HepG2 (cell line): ENCODE data around the gene ZNF513. TPM values are rescaled to one million over a fixed set of nuclear protein-coding genes. Genes with fewer than 3 reads are reported as not detected.

Source experiments
- ARHGAP35 ChIP-seq: sonication (generic); formaldehyde crosslinking; IDR thresholded peaks from 2 replicates; pipeline ENCODE4 v1.9.0; 2022; ENCODE audit warnings: mild to moderate bottlenecking, inconsistent platforms, moderate library complexity, missing genetic modification reagents, borderline replicate concordance
- ARID5B ChIP-seq: IDR thresholded peaks from 2 replicates; pipeline ENCODE4 v1.4.0; 2020; ENCODE audit warnings: mild to moderate bottlenecking, missing genetic modification reagents
- ARNTL ChIP-seq: sonication (generic); formaldehyde crosslinking; IDR thresholded peaks from 2 replicates; pipeline ENCODE4 v1.4.0; 2020; ENCODE audit warnings: mild to moderate bottlenecking, missing genetic modification reagents
- ATRX ChIP-seq: sonication (generic); formaldehyde crosslinking; IDR thresholded peaks from 2 replicates; pipeline ENCODE4 v1.4.0; 2020; ENCODE audit warnings: missing genetic modification reagents, borderline replicate concordance
- HHEX ChIP-seq: IDR thresholded peaks from 2 replicates; pipeline ENCODE4 v1.6.1; 2016; ENCODE audit warnings: control low read depth
- NFE2L2 ChIP-seq: fragments of 150-350 bp; IDR thresholded peaks from 2 replicates; pipeline ENCODE4 v1.6.1; 2014; ENCODE audit warnings: low read length
- REL ChIP-seq: sonication (generic); formaldehyde crosslinking; conservative IDR thresholded peaks from 2 replicates; pipeline ENCODE4 v1.8.0; 2022; ENCODE audit warnings: mild to moderate bottlenecking, missing genetic modification reagents, moderate library complexity
- ZNF512B ChIP-seq: sonication (generic); formaldehyde crosslinking; IDR thresholded peaks from 2 replicates; pipeline ENCODE4 v1.5.1; 2020; ENCODE audit warnings: missing genetic modification reagents, mild to moderate bottlenecking, borderline replicate concordance
- ZNF609 ChIP-seq: sonication (generic); formaldehyde crosslinking; IDR thresholded peaks from 2 replicates; pipeline ENCODE4 v1.4.0; 2020; ENCODE audit warnings: mild to moderate bottlenecking, missing genetic modification reagents, borderline replicate concordance
- ZNF784 ChIP-seq: sonication (generic); formaldehyde crosslinking; IDR thresholded peaks from 2 replicates; pipeline ENCODE4 v1.5.1; 2020; ENCODE audit warnings: missing genetic modification reagents, mild to moderate bottlenecking, borderline replicate concordance
- ZNF878 ChIP-seq: sonication (generic); formaldehyde crosslinking; IDR thresholded peaks from 2 replicates; pipeline ENCODE4 v1.8.1; 2023; ENCODE audit warnings: mild to moderate bottlenecking, missing genetic modification reagents, moderate library complexity
- polyA plus RNA-seq, 8 experiments: library from polyadenylated mRNA; depleted of rRNA in 3 of 8; stranded (reverse) in 7 of 8; unstranded in 1 of 8; fragments of >200 nt; fragmentation: Illumina TruSeq in 4 of 8; extraction: Trizol in 4 of 8; gene quantifications; 2 replicates each; pipeline versions ENCODE4 v1.2.1 to v1.2.3, GENCODE V29; 2011 to 2016; ENCODE audit warnings: low read depth in 4 of 8, missing spikeins in 1 of 8, mixed read lengths in 1 of 8; ENCODE audit not compliant: insufficient read depth in 1 of 8
- total RNA-seq, 5 experiments: library from RNA; depleted of rRNA; stranded (reverse); fragments of >200 nt; fragmentation: Illumina TruSeq; extraction: Trizol; gene quantifications; 2 replicates each; pipeline ENCODE4 v1.2.3, GENCODE V29; 2016; ENCODE audit warnings: low read depth in 1 of 5
- TF ChIP-seq, protein P1 (sequence below): sonication (generic); formaldehyde crosslinking; conservative IDR thresholded peaks from 2 replicates; pipeline ENCODE4 v1.4.0; 2020; ENCODE audit warnings: missing genetic modification reagents

ZNF513 gene
- total and polyA plus RNA-seq, 2 of the 13 experiments (the other 11 are each of a cell fraction or from before 2014, with no cell fraction given), result 4.9 to 6.3 TPM

DNA sequence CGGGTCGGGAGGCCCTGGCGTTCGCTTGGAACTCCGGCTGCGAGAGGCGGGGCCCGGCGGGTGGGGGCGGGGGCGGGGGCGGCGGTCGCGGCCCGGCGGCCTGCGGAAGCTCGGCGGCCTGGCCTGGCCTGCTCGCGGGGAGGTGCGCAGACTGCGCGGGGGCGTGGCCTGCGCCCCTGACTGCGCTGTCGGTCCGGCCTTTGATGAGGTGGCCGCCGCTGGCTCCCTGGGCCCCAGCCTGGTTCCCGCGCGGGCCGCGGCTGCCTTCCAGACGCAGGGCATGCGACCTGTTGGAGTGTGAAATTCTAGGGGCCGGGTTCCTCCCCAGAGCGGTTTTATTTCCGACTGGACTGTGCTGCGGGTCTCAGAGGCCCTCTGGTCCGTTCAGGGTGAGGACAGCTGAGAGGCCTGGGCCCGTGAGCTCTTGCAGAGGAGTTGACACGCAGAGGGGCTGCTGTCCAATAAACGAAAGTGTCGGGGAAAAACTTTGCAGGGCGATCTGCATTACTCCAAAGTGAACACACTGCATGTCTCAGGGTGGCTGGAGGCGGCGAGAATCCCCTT, 48.5 kb upstream of the ZNF513 start (continued):
- TF ChIP-seq ZNF609, result 0 out of 2 replicates have a peak, but pooled peaks have one; percentile 66
- no peak for TF ChIP-seq ATRX (CRISPR knock-in tag)
- no peak for TF ChIP-seq ARHGAP35 (CRISPR knock-in tag)
- no peak for TF ChIP-seq ZNF512B (CRISPR knock-in tag)
- TF ChIP-seq ZNF878 (CRISPR knock-in tag), result no peak
- no peak for TF ChIP-seq REL (CRISPR knock-in tag)
- TF ChIP-seq ARNTL, result peak; percentile 62
- TF ChIP-seq, protein P1, sequence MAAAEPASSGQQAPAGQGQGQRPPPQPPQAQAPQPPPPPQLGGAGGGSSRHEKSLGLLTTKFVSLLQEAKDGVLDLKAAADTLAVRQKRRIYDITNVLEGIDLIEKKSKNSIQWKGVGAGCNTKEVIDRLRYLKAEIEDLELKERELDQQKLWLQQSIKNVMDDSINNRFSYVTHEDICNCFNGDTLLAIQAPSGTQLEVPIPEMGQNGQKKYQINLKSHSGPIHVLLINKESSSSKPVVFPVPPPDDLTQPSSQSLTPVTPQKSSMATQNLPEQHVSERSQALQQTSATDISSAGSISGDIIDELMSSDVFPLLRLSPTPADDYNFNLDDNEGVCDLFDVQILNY (CRISPR knock-in tag), result peak; percentile 87
- TF ChIP-seq ZNF784, result no peak
- TF ChIP-seq ARID5B (CRISPR knock-in tag), result no peak; the same call in 1 of the 2 replicates
- no peak for TF ChIP-seq HHEX
- TF ChIP-seq NFE2L2, result no peak
